HG03571 (cell line): ENCODE results near the gene POTEH.
"Not testable (repeated sequence)": the region's sequence is repeated elsewhere in the genome, so short reads cannot be mapped to it uniquely, and the experiment has no call there.

Source experiments
- ATAC-seq: cut with Tn5 transposase; IDR thresholded peaks from one replicate; pipeline ENCODE4 v1.9.1; 2021; ENCODE audit not compliant: unreplicated experiment

Gene POTEH

GRCh38 chr22:15689749-15690125 lies at the start of gene POTEH:
Gene POTEH, plus strand, starts transcription at chr22:15690026. Its CDS starts 52 bp downstream, at chr22:15690078.
- not testable (repeated sequence) for ATAC-seq

DNA sequence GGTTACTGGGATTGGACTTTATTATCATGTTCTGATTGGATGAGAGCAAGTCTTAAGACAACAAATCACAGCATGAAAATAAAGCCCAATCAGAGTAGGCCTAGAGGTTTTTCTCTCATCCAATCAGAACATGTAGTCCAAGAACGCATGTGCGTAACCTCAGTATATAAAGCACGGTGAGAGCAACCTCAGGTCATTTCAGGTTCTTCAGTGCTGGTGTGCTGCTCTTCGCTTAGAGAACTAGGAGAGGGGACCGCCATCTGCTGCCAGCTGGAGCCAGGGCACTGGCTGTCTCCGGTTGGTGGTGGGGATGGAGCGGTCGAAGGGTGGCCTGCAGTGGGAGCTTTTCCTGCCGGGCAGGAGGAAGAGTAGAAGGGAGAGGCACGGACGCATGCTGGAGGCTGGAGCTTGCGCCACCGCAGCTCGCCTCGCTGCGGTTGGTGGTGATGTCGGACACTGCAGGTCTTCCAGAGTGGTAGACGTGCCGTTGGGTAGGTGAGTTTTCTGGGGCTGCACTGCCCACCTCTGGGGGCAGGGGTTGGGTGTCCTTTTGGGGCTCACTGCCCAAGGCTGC lies 47.5 kb upstream of the POTEH start:
- not testable (repeated sequence) for ATAC-seq

DNA sequence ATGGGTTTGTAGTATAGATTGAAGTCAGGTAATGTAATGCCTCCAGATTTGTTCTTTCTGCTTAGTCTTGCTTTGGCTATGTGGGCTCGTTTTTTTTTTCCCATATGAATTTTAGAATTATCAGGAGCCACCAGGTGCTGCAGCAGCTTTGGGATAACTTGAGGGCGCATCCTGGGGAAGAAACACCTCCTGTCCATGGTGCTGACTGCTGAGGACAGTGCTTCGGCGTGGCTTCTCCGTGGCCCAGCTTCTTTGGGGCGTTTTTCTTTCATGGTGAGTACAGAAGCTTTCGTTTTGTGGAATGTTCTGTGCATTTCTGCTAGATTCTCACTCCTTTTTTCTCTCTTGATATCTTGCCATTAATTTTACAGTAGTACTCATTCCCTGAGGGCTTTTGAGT lies 37.9 kb upstream of the POTEH start:
- not testable (repeated sequence) for ATAC-seq

- not testable (repeated sequence) for ATAC-seq
Measured at GRCh38 chr22:15652738-15653137, 37.1 kb upstream of the POTEH start.

DNA sequence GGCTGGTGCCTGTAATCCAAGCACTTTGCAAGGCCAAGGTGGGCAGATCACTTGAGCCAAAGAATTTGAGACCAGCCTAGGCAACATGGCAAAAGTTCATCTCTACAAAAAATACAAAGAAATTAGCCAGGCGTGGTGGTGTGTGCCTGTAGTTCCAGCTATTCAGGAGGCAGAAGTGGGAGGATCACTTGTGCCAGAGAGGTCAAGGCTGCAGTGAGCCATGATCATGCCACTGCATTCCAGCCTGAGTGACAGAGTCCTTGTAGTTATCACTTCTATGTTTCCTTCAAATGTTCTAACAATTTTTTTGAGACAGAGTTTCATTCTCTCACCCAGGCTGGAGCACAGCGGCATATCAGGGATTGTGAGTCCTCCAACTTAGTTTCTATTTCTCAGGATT lies 36.6 kb upstream of the POTEH start:
- ATAC-seq, result not testable (repeated sequence)

- ATAC-seq, result not testable (repeated sequence)
Measured at GRCh38 chr22:15661102-15661501, 28.7 kb upstream of the POTEH start.

DNA sequence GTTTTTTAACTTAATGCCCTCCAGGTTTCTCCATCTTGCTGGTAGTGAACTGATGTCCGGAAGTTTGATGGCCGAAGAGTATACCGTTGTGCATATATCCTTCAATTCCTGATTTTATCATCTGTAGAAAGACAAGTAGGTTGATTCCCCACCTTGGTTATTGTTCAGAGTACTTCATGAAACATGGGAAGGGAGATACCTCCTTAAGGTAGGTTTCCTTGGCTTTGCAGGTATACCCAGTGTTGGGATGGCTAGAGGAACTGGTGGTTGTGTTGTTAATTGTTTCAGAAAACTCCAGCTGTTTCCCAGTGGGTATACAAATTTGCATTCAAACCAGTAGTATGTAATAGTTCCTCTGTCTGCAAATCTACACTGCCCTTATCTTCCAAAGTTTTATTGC lies 25.1 kb upstream of the POTEH start:
- not testable (repeated sequence) for ATAC-seq

- ATAC-seq, result not testable (repeated sequence)
Measured at GRCh38 chr22:15665478-15665877, 24.3 kb upstream of the POTEH start.

DNA sequence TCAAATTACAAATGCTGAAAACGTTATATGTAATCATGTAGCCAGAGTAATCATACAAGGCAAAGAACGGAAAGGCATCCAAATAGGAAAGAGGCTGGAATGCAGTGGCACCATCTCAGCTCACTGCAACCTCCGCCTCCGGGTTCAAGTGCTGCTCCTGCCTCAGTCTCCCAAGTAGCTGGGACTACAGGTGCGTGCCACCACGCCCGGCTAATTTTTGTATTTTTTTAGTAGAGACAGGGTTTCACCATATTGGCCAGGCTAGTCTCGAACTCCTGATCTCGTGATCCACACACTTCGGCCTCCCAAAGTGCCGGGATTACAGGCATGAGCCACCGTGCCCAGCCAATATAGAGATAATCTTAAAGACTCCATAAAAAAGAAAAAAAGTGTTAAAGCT lies 20.4 kb upstream of the POTEH start:
- not testable (repeated sequence) for ATAC-seq

- ATAC-seq, result not testable (repeated sequence)
Measured at GRCh38 chr22:15679702-15680101, 10.1 kb upstream of the POTEH start.

GRCh38 chr22:15684115-15684514 lies 5.7 kb upstream of the POTEH start:
- ATAC-seq, result not testable (repeated sequence)

DNA sequence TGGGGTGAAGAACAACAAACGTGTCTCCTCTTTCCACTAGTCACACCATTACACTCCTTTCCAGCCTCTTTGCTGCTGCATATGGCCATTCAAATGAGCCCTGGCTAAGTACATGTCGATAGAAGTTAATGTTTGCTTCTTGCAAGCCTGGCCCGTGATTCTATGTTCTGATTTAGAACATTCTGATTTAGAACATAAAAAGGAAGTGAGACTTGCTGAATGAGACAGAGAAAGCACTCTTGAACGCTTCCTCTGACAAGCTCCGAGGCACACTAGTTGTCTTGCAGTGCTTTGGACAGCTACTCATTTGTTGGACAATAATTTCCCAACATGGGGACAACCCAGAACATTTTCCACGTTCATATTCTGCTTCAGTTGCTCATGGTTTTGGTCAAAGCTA lies 5.1 kb upstream of the POTEH start:
- peak; percentile 81 for ATAC-seq

GRCh38 chr22:15685641-15686040 lies 4.2 kb upstream of the POTEH start:
- not testable (repeated sequence) for ATAC-seq

GRCh38 chr22:15687086-15687485 lies 2.7 kb upstream of the POTEH start:
- not testable (repeated sequence) for ATAC-seq

GRCh38 chr22:15687676-15688075 lies 2.1 kb upstream of the POTEH start:
- not testable (repeated sequence) for ATAC-seq

DNA sequence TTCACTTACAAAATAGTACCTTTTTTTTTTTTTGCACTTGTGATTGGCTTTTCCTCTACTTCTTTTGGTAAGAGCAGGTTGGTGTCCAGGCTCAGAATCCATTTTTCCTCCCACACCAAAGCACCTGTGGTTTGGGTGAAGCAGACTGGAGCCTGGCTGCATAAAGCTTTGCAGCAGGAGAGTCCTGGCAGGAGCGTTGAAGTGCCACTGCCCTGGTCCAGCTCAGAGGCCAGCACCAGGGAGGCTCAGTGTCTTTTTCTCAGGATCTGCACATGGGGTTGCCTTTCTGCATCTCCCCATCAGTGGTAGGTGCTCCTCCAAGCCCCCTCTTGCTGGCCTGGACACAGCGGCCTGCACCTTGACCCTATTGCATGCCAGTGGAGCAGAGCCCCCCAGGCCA lies 1.7 kb upstream of the POTEH start:
- ATAC-seq, result not testable (repeated sequence)

DNA sequence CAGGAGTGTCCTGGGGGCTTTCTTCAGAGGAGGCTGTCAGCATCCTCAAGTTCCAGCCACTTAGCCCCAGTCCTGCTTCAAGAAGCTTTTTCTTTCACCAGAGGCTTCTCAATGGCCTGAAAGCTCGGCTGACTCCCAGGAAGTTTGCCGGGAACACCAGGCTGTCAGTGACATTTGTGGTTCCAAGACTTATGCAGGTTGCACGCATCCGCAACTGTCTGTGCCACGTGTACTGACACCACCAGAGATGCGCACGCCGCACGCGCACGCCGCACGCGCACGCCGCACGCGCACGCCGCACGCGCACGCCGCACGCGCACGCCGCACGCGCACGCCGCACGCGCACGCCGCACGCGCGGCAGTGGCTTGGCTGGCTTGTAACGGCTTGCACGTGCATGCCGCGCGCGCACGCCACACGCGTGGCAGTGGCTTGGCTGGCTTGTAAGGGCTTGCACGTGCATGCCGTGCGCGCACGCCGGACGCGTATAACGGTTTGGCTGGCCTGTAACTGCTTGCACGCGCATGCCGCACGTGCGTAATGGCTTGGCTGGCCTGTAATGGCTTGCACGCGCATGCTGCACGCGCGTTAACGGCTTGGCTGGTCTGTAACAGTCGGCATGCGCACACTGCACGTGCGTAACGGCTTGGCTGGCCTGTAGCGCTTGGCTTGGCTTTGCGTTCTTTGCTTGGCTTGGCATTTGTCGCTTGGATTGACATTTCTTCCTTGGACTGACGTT lies 646 bp upstream of the POTEH start:
- not testable (repeated sequence) for ATAC-seq

GRCh38 chr22:15713600-15713999 lies 23.8 kb downstream of the POTEH start:
- not testable (repeated sequence) for ATAC-seq

- ATAC-seq, result not testable (repeated sequence)
Measured at GRCh38 chr22:15714125-15714524, 24.3 kb downstream of the POTEH start.

DNA sequence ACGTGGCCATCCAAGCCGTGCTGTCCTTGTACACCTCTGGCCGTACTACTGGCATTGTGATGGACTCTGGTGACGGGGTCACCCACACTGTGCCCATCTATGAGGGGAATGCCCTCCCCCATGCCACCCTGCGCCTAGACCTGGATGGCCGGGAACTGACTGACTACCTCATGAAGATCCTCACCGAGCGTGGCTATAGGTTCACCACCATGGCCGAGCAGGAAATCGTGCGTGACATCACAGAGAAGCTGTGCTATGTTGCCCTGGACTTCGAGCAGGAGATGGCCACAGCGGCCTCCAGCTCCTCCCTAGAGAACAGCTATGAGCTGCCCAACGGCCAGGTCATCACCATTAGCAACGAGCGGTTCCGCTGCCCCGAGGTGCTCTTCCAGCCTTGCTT lies 32.1 kb downstream of the POTEH start:
- not testable (repeated sequence) for ATAC-seq

DNA sequence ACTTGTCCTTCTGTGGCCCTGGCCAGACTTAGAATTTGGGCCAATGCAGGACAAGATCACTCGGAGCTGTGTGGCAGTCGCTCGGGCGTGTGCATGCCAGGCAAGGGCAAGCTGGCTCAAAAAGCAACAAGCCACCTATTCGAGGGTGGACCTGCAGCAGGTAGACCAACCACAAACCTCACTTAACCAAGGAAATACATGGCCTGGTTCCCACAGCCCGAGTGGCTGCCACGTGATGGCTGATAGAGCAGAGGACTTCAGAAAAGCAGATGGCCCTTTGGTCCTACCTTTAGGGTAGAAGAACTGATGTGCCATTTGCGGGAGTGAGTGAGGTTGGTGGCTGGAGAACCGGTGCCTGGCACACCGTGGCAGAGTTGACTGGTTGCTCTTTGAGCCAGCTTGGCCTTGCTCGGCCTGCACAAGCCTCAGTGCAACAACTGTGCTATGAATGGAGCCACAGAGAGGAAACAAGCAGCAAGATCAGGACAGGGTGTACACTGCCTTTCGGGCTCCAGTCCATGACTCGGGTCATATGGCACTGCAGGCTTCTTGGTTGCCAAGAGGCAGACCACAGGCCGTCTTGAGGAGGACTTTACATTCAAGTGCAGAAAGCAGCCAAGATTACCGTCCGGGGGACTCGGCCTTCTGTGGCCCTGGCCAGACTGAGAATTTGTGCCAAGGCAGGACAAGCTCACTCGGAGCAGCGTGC lies 39.5 kb downstream of the POTEH start:
- ATAC-seq, result not testable (repeated sequence)

GRCh38 chr22:15731023-15731422 lies 41.2 kb downstream of the POTEH start:
- ATAC-seq, result not testable (repeated sequence)
